PC-9 (cell line): ENCODE data around the gene C17orf100. TPM values are rescaled to one million over a fixed set of nuclear protein-coding genes. Genes with fewer than 3 reads are reported as not detected.

Source experiments
- BruUV-seq: library from RNA; stranded (reverse); fragments of 400-500 nt; replicated peaks from 2 replicates; lab custom pipeline; 2021; lab: Mats Ljungman, UMichigan
- CTCF ChIA-PET: fragments of 300-600 bp; sonication (Branson Sonifier 250); formaldehyde crosslinking; loops from one replicate; lab custom pipeline; 2022; ENCODE audit warnings: antibody characterized with exemption; lab: Charles Lee
- POLR2A ChIA-PET: fragments of 300-600 bp; sonication (Branson Sonifier 250); formaldehyde crosslinking; loops from one replicate; lab custom pipeline; 2022; ENCODE audit warnings: antibody characterized with exemption; ENCODE audit not compliant: unreplicated experiment; lab: Charles Lee
- DNase-seq, 2 experiments: peaks; one replicate each; pipeline versions ENCODE4 v3.0.0 to v3.0.0-alpha.2; 2015 to 2022; ENCODE audit warnings: mixed read lengths in 1 of 2
- H2AFZ ChIP-seq: fragments of 200-600 bp; sonication (generic); 2 replicates; pipeline ENCODE4 v1.8.1; 2017; ENCODE audit warnings: antibody characterized with exemption
- H3F3A ChIP-seq: fragments of 200-600 bp; sonication (generic); 2 replicates; pipeline ENCODE4 v1.8.1; 2017; ENCODE audit warnings: antibody characterized with exemption, mild to moderate bottlenecking, low read depth; ENCODE audit not compliant: insufficient read depth
- H3K27ac ChIP-seq: fragments of 200-600 bp; sonication (generic); 2 replicates; pipeline ENCODE4 v1.6.1; 2016; ENCODE audit warnings: mixed run types
- H3K27me3 ChIP-seq: fragments of 200-600 bp; sonication (generic); 2 replicates; pipeline ENCODE4 v1.6.1; 2016; ENCODE audit warnings: low read depth, mixed run types; ENCODE audit not compliant: insufficient read depth
- H3K36me3 ChIP-seq: fragments of 200-600 bp; sonication (generic); 2 replicates; pipeline ENCODE4 v1.6.1; 2016; ENCODE audit warnings: low read depth, mixed run types
- H3K4me1 ChIP-seq: fragments of 200-600 bp; sonication (generic); replicated peaks from 2 replicates; pipeline ENCODE4 v1.6.1; 2016; ENCODE audit warnings: mixed run types; ENCODE audit not compliant: insufficient read depth
- H3K4me2 ChIP-seq: fragments of 200-600 bp; sonication (generic); 2 replicates; pipeline ENCODE4 v1.6.1; 2017; ENCODE audit warnings: mixed run types
- H3K4me3 ChIP-seq: fragments of 200-600 bp; sonication (generic); 2 replicates; pipeline ENCODE4 v1.6.1; 2016; ENCODE audit warnings: mixed run types
- H3K79me2 ChIP-seq: fragments of 200-600 bp; sonication (generic); 2 replicates; pipeline ENCODE4 v1.6.1; 2017; ENCODE audit warnings: low read depth, mixed run types
- H3K9me2 ChIP-seq: fragments of 200-600 bp; sonication (generic); 2 replicates; pipeline ENCODE4 v1.8.1; 2017; ENCODE audit warnings: mild to moderate bottlenecking; ENCODE audit not compliant: insufficient read depth
- H3K9me3 ChIP-seq: fragments of 200-600 bp; sonication (generic); 2 replicates; pipeline ENCODE4 v1.8.1; 2016; ENCODE audit warnings: low read depth; ENCODE audit not compliant: insufficient read depth
- H4K20me1 ChIP-seq: fragments of 200-600 bp; sonication (generic); 2 replicates; pipeline ENCODE4 v1.8.1; 2017; ENCODE audit not compliant: insufficient read depth
- EZH2 ChIP-seq: fragments of 200-600 bp; sonication (generic); IDR thresholded peaks from 2 replicates; pipeline ENCODE4 v1.8.0; 2017; ENCODE audit warnings: antibody characterized with exemption, low read depth
- intact Hi-C: fragments of 100-400 bp; cut with micrococcal nuclease; formaldehyde crosslinking; loops from one replicate; pipeline ENCODE4 v1.10.0; 2022; ENCODE audit not compliant: unreplicated experiment
- total RNA-seq: library from RNA; stranded (reverse); gene quantifications from 2 replicates; pipeline ENCODE4 v1.2.3, GENCODE V29; 2021
- TF ChIP-seq, protein P1 (sequence below): fragments of 200-600 bp; sonication (generic); conservative IDR thresholded peaks from 2 replicates; pipeline ENCODE4 v1.6.1; 2017; ENCODE audit warnings: mixed run types, antibody characterized with exemption, mild to moderate bottlenecking, moderate library complexity

Gene C17orf100
- total RNA-seq, 1 experiment from 2014 or later = 4.4 TPM

DNA sequence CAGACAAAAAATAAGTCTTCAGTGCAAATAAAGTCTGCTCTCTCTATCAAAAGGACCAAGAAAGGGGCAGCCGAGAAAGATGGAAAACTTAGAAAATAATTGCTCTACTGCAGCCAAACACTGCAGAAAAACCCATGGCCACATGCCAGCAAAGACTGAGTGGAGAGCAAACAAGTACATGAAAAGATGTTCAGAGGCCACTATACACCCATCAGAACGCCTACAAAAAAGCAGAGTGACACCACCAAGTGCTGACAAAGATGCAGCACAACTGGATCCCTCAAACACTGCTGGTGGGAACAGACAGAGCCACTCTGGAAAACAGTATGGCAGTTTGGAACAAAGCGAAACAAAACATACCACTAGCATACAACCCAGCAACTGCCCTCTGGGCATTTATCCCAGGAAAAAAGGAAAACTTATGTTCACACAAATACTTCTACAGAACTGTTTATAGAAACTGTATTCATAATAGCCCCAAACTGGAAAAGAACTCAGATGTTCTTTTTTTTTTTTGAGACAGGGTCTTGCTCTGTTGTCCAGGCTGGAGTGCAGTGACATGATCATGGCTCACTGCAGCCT, 47.7 kb upstream of the C17orf100 start:
- no peaks in the 10 kb centered on the region for H3K27me3 ChIP-seq
- no peak overlapping the region for H2AFZ ChIP-seq
- peaks cover 7% of the 10 kb centered on the region; the same call in 1 of the 2 replicates for H3K79me2 ChIP-seq
- BruUV-seq = no TSS peak
- no peak overlapping the region for H3K4me3 ChIP-seq
- no peak overlapping the region for H3K4me2 ChIP-seq
- H3F3A ChIP-seq = peaks cover 16% of the 10 kb centered on the region
- no peak overlapping the region for H3K27ac ChIP-seq
- no peak for DNase-seq
- CTCF ChIA-PET = no interaction called here
- H3K4me1 ChIP-seq = peaks cover 12% of the 10 kb centered on the region
- H3K36me3 ChIP-seq = peaks cover 73% of the 10 kb centered on the region
- H3K9me3 ChIP-seq = no peaks in the 10 kb centered on the region
- no peaks in the 10 kb centered on the region for H3K9me2 ChIP-seq
- intact Hi-C loops = no loop called here
- no peak for TF ChIP-seq EZH2
- TF ChIP-seq, protein P1, sequence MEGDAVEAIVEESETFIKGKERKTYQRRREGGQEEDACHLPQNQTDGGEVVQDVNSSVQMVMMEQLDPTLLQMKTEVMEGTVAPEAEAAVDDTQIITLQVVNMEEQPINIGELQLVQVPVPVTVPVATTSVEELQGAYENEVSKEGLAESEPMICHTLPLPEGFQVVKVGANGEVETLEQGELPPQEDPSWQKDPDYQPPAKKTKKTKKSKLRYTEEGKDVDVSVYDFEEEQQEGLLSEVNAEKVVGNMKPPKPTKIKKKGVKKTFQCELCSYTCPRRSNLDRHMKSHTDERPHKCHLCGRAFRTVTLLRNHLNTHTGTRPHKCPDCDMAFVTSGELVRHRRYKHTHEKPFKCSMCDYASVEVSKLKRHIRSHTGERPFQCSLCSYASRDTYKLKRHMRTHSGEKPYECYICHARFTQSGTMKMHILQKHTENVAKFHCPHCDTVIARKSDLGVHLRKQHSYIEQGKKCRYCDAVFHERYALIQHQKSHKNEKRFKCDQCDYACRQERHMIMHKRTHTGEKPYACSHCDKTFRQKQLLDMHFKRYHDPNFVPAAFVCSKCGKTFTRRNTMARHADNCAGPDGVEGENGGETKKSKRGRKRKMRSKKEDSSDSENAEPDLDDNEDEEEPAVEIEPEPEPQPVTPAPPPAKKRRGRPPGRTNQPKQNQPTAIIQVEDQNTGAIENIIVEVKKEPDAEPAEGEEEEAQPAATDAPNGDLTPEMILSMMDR = no peak
- peaks cover 6% of the 10 kb centered on the region; the same call in 1 of the 2 replicates for H4K20me1 ChIP-seq
- POLR2A ChIA-PET = no interaction called here

DNA sequence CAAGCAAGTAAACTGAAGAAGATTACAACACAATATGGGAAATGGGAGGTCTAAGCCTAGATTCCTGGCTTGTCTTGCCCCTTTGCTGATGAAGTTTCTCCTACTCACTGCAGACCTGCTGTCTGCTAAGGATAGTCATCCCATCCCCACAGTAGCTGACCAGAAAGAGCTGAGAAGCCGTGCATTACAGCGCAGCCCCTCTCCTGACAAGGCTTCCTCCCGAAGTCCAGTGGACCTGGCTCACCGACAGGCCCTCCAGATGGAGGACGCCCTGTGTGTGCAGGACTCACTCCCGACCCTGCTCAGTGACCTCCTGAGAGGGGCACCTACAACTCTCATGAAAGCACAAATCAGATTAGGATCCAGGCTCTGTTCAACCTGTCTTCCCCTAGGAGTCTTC, 46.4 kb upstream of the C17orf100 start:
- H3K4me3 ChIP-seq = no peak overlapping the region
- intact Hi-C loops = no loop called here
- peaks cover 16% of the 10 kb centered on the region for H3K4me1 ChIP-seq
- no peaks in the 10 kb centered on the region for H3K9me2 ChIP-seq
- DNase-seq = no peak
- H3F3A ChIP-seq = peaks cover 21% of the 10 kb centered on the region
- peaks cover 7% of the 10 kb centered on the region; the same call in 1 of the 2 replicates for H3K79me2 ChIP-seq
- H3K36me3 ChIP-seq = peaks cover 64% of the 10 kb centered on the region
- BruUV-seq = no TSS peak
- no peak overlapping the region for H2AFZ ChIP-seq
- H3K9me3 ChIP-seq = no peaks in the 10 kb centered on the region
- H4K20me1 ChIP-seq = peaks cover 6% of the 10 kb centered on the region; the same call in 1 of the 2 replicates
- no peak overlapping the region for H3K4me2 ChIP-seq
- H3K27ac ChIP-seq = no peak overlapping the region
- H3K27me3 ChIP-seq = no peaks in the 10 kb centered on the region
- POLR2A ChIA-PET = no interaction called here
- TF ChIP-seq, protein P1 = no peak
- TF ChIP-seq EZH2 = no peak
- CTCF ChIA-PET = no interaction called here

DNA sequence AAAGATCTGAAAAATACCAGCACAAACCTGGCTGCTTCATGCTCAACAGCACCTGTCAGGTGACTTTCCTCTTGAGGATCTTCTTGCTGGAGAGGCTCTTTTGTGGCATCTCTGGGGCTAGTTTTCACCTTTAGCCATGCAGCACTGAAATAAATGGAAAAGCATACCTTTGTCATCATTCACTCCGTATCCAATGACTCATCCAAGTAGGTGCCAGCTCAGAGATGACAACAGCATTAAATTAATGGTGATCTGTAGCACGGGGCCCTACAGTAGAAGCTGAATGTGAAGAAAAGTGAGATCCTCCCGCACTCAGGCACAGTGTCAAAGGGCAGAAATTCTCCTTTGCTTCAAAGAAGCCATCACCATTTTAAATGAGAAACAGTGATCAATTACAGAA, 43.2 kb upstream of the C17orf100 start:
- Histone ChIP-seq H3K36me3 (peaks cover 55% of the 10 kb centered on the region), H4K20me1 (0 out of 2 replicates have a peak, but pooled peaks cover 4% of the 10 kb centered on the region), H3K9me2 (no peaks in the 10 kb centered on the region), H3K27ac (peak overlapping the region; percentile 66), H3K4me3 (no peak overlapping the region), H3K4me2 (peak overlapping the region; percentile 10; the same call in 1 of the 2 replicates), H3K4me1 (peaks cover 16% of the 10 kb centered on the region), H2AFZ (no peak overlapping the region), H3K27me3 (no peaks in the 10 kb centered on the region), H3K79me2 (no peaks in the 10 kb centered on the region), H3K9me3 (no peaks in the 10 kb centered on the region), H3F3A (peaks cover 21% of the 10 kb centered on the region)
- CTCF ChIA-PET = interaction anchor here (0.6 kb wide), 1 partner anchor 606 kb away, joined by 3 read pairs; no protein-coding TSS in a partner anchor
- intact Hi-C loops = loop anchor here (1.0 to 2.0 kb wide), 2 partner anchors 52 to 137 kb away; partner anchors contain the start of gene PITPNM3
- no TSS peak for BruUV-seq
- DNase-seq = peak; percentile 53 to 83
- POLR2A ChIA-PET = interaction anchor here (0.6 to 1.6 kb wide), 4 partner anchors 9 to 164 kb away, joined by 4 to 14 read pairs (median 7); partner anchors contain the start of gene PIMREG
- TF ChIP-seq EZH2 = no peak
- TF ChIP-seq, protein P1 = no peak
